Thyroid gland (tissue), 4 donors: Measurements from ENCODE around the gene ZNF354C. TPM values are rescaled to one million over a fixed set of nuclear protein-coding genes. Genes with fewer than 3 reads are reported as not detected.

Source experiments
- DNase-seq, 2 donors: peaks; one replicate each; pipeline ENCODE4 v3.0.0-alpha.2; 2019
- H3K27ac ChIP-seq, 3 donors: fragments of 200-600 bp; sonication (generic); 1 replicate in 2 of 3; 2 replicates in 1 of 3; pipeline ENCODE4 v1.5.1; 2016 to 2019; ENCODE audit warnings: mild to moderate bottlenecking in 1 of 3, moderate library complexity in 1 of 3
- H3K27me3 ChIP-seq: fragments of 200-600 bp; sonication (generic); one replicate; pipeline ENCODE4 v1.5.1; 2019
- H3K36me3 ChIP-seq, 2 donors: fragments of 200-600 bp; sonication (generic); one replicate each; pipeline ENCODE4 v1.5.1; 2016 to 2019
- H3K4me1 ChIP-seq, 2 donors: fragments of 200-600 bp; sonication (generic); one replicate each; pipeline ENCODE4 v1.5.1; 2017 to 2019
- H3K4me3 ChIP-seq, 3 donors: fragments of 200-600 bp; sonication (generic); replicated peaks in 1 of 3; 1 replicate in 2 of 3; 2 replicates in 1 of 3; pipeline ENCODE4 v1.5.1; 2016; ENCODE audit warnings: mild to moderate bottlenecking in 1 of 3
- H3K9me3 ChIP-seq: fragments of 200-600 bp; sonication (generic); one replicate; pipeline ENCODE4 v1.5.1; 2017
- CTCF ChIP-seq, 6 experiments: fragments of 200-600 bp in 3 of 6; fragments of 450-650 bp in 3 of 6; sonication (generic) in 3 of 6; IDR thresholded peaks; one replicate each; pipeline ENCODE4 v1.5.1; 2016 to 2019; ENCODE audit warnings: antibody characterized with exemption in 6 of 6, mild to moderate bottlenecking in 2 of 6, inconsistent platforms in 1 of 6, moderate library complexity in 1 of 6
- POLR2A ChIP-seq, 2 donors: fragments of 450-650 bp; IDR thresholded peaks; one replicate each; pipeline ENCODE4 v1.6.1; 2017; ENCODE audit warnings: antibody characterized with exemption in 2 of 2, mild to moderate bottlenecking in 2 of 2, moderate library complexity in 1 of 2
- WGBS, 2 donors: methylation state at CpG; one replicate each; pipeline ENCODE4 v1.1.5; 2017; 5-methylcytosine and 5-hydroxymethylcytosine counted together
- intact Hi-C: fragments of 100-400 bp; cut with DNase I; formaldehyde crosslinking; loops from one replicate; pipeline ENCODE4 v1.15.1; 2023
- total RNA-seq, 4 donors: library from RNA; depleted of rRNA; stranded (reverse); fragments of >200 nt; gene quantifications; one replicate each; pipeline ENCODE4 v1.2.3, GENCODE V29; 2016

ZNF354C gene
- total RNA-seq, 4 donors from 2014 or later = 8.0 to 15.9 (median 9.8) TPM

- no peaks in the 10 kb centered on the region for H3K36me3 ChIP-seq
- no peak overlapping the region for H3K4me3 ChIP-seq
- no peaks in the 10 kb centered on the region for H3K4me1 ChIP-seq
- H3K27me3 ChIP-seq = no peaks in the 10 kb centered on the region
- DNase-seq = no peak
- no peaks in the 10 kb centered on the region for H3K9me3 ChIP-seq
- intact Hi-C loops = no loop called here
- no peak overlapping the region for H3K27ac ChIP-seq
- TF ChIP-seq CTCF (IDR thresholded peaks at IDR 0.05) = no peak
- TF ChIP-seq POLR2A (IDR thresholded peaks at IDR 0.05) = no peak
- 93 to 95% methylated on average over 20 to 25 of the region's 25 CpGs for WGBS, 2 donors
Observed at GRCh38 chr5:179121667-179122111, 61.5 kb downstream of the ZNF354C start.

GRCh38 chr5:179122411-179123108 lies 62.4 kb downstream of the ZNF354C start:
- DNase-seq = no peak
- Histone ChIP-seq H3K27ac (no peak overlapping the region), H3K4me3 (no peak overlapping the region), H3K9me3 (no peaks in the 10 kb centered on the region), H3K36me3 (no peaks in the 10 kb centered on the region), H3K27me3 (no peaks in the 10 kb centered on the region), H3K4me1 (no peaks in the 10 kb centered on the region)
- WGBS, 2 donors = 90 to 91% methylated on average over 6 to 14 of the region's 19 CpGs
- no peak for TF ChIP-seq POLR2A (IDR thresholded peaks at IDR 0.05)
- no peak for TF ChIP-seq CTCF (IDR thresholded peaks at IDR 0.05)
- intact Hi-C loops = no loop called here

- intact Hi-C loops = no loop called here
- Histone ChIP-seq H3K9me3 (no peaks in the 10 kb centered on the region), H3K4me1 (no peaks in the 10 kb centered on the region), H3K36me3 (no peaks in the 10 kb centered on the region), H3K27ac (no peak overlapping the region), H3K4me3 (no peak overlapping the region), H3K27me3 (no peaks in the 10 kb centered on the region)
- DNase-seq = no peak
- 82 to 92% methylated on average over 2 of the region's 2 CpGs for WGBS, 2 donors
- TF ChIP-seq CTCF (IDR thresholded peaks at IDR 0.05) (no peak), POLR2A (IDR thresholded peaks at IDR 0.05) (no peak)
Observed at GRCh38 chr5:179123109-179123426, 62.9 kb downstream of the ZNF354C start.

GRCh38 chr5:179123491-179124272 lies 63.5 kb downstream of the ZNF354C start:
- no peaks in the 10 kb centered on the region for H3K36me3 ChIP-seq
- DNase-seq = no peak
- no peaks in the 10 kb centered on the region for H3K9me3 ChIP-seq
- H3K27me3 ChIP-seq = no peaks in the 10 kb centered on the region
- H3K27ac ChIP-seq = no peak overlapping the region
- no peaks in the 10 kb centered on the region for H3K4me1 ChIP-seq
- 91 to 94% methylated on average over 19 of the region's 19 CpGs for WGBS, 2 donors
- intact Hi-C loops = no loop called here
- TF ChIP-seq CTCF (IDR thresholded peaks at IDR 0.05) (no peak), POLR2A (IDR thresholded peaks at IDR 0.05) (no peak)
- H3K4me3 ChIP-seq = no peak overlapping the region

- no peak for TF ChIP-seq CTCF (IDR thresholded peaks at IDR 0.05)
- no peak for TF ChIP-seq POLR2A (IDR thresholded peaks at IDR 0.05)
- no peaks in the 10 kb centered on the region for H3K27me3 ChIP-seq
- H3K27ac ChIP-seq = no peak overlapping the region
- intact Hi-C loops = no loop called here
- no peak for DNase-seq
- H3K4me3 ChIP-seq = no peak overlapping the region
- no peaks in the 10 kb centered on the region for H3K36me3 ChIP-seq
- 89 to 91% methylated on average over 21 of the region's 21 CpGs for WGBS, 2 donors
- no peaks in the 10 kb centered on the region for H3K4me1 ChIP-seq
- H3K9me3 ChIP-seq = no peaks in the 10 kb centered on the region
Observed at GRCh38 chr5:179124273-179124852, 64.2 kb downstream of the ZNF354C start.
